ENCODE measurements around the gene CFP. TPM values are rescaled to one million over a fixed set of nuclear protein-coding genes. Genes with fewer than 3 reads are reported as not detected.

Gene CFP
- total RNA-seq, 1 experiment from 2014 or later: 0.34 TPM

DNA sequence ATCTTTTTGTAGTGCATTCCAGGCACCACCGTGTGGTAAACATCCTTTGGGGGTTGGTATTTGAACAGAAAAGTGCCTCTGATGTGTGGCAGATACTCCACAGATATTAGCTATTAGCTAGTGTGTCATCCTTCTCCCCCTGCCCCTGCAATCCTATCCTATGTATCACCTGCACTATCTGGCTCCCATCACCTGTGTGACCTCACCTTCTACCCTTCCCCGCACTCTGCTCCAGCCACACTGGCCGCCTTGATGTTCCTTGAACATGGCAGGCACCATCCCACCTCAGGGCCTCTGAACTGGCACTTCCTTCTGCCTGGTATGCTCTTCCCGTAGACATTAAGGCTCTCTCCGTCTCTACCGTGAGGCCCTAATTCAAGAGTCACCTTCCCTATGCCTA, 16.9 kb upstream of the CFP start:
- H3K36me3 ChIP-seq (ENCODE audit: control insufficient read depth, insufficient read depth, low read length): no peaks in the 10 kb centered on the region; the same call in 1 of the 2 replicates
- TF ChIP-seq, protein P1, sequence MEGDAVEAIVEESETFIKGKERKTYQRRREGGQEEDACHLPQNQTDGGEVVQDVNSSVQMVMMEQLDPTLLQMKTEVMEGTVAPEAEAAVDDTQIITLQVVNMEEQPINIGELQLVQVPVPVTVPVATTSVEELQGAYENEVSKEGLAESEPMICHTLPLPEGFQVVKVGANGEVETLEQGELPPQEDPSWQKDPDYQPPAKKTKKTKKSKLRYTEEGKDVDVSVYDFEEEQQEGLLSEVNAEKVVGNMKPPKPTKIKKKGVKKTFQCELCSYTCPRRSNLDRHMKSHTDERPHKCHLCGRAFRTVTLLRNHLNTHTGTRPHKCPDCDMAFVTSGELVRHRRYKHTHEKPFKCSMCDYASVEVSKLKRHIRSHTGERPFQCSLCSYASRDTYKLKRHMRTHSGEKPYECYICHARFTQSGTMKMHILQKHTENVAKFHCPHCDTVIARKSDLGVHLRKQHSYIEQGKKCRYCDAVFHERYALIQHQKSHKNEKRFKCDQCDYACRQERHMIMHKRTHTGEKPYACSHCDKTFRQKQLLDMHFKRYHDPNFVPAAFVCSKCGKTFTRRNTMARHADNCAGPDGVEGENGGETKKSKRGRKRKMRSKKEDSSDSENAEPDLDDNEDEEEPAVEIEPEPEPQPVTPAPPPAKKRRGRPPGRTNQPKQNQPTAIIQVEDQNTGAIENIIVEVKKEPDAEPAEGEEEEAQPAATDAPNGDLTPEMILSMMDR (IDR thresholded peaks at IDR 0.05; ENCODE audit: insufficient read depth in 1 of 2, low read depth in 1 of 2, low read length in 1 of 2, severe bottlenecking in 1 of 2, unreplicated experiment in 1 of 2): no peak
- H3K9me3 ChIP-seq: no peaks in the 10 kb centered on the region
- no peak overlapping the region for H3K4me3 Mint-ChIP-seq (ENCODE audit: unreplicated experiment)
- peak overlapping the region; percentile 37 for H3K27ac Mint-ChIP-seq (ENCODE audit: unreplicated experiment)
- H3K4me1 Mint-ChIP-seq (ENCODE audit: low read depth, unreplicated experiment): peaks cover 23% of the 10 kb centered on the region
- POLR2A ChIA-PET: no interaction called here
- no peak for DNase-seq
- H3K36me3 Mint-ChIP-seq (ENCODE audit: insufficient read depth, unreplicated experiment): peaks cover 28% of the 10 kb centered on the region
- H3K27me3 Mint-ChIP-seq (ENCODE audit: insufficient read depth, unreplicated experiment): no peaks in the 10 kb centered on the region
- no peaks in the 10 kb centered on the region for H3K27me3 ChIP-seq (replicated peaks; ENCODE audit: control insufficient read depth, insufficient read depth, low read length)
- H3K4me1 ChIP-seq: 0 out of 2 replicates have a peak, but pooled peaks cover 3% of the 10 kb centered on the region
- BruUV-seq (replicated peaks): no TSS peak
- no peak overlapping the region for H3K4me3 ChIP-seq (ENCODE audit: low read depth, low read length)
- no peaks in the 10 kb centered on the region for H3K9me3 Mint-ChIP-seq (ENCODE audit: unreplicated experiment)
- intact Hi-C loops (cut with micrococcal nuclease; ENCODE audit: unreplicated experiment): loop anchor here (10.0 kb wide), 1 partner anchor 452 kb away; the partner anchor contains the start of gene UBA1
- CTCF ChIA-PET: interaction anchor here (0.6 kb wide), 1 partner anchor 105 kb away, joined by 4 read pairs; no protein-coding TSS in a partner anchor

DNA sequence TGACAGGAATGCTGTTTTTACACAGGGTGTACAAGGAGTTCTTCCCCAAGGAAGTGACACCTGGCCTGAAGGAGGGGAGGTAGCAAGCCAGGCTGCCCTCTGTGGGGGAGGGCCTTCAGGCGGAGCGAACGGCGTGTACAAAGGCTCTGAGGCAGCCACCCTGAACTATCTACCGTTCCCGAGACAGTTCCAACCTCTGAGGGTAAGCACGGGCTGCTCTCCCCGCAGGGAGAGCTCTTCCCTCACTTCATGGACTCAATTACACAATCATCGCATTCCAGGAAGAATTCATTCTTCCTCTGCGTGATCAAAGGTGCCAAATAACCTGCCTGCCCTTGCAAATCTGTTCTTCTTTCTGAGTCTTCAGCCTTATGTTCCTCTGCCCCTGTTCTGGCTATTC, 15.8 kb upstream of the CFP start:
- H3K4me3 ChIP-seq (ENCODE audit: low read depth, low read length): no peak overlapping the region
- H3K27me3 ChIP-seq (replicated peaks; ENCODE audit: control insufficient read depth, insufficient read depth, low read length): no peaks in the 10 kb centered on the region
- POLR2A ChIA-PET: no interaction called here
- CTCF ChIA-PET: no interaction called here
- Mint-ChIP-seq H3K27me3 (ENCODE audit: insufficient read depth, unreplicated experiment) (no peaks in the 10 kb centered on the region), H3K36me3 (ENCODE audit: insufficient read depth, unreplicated experiment) (peaks cover 27% of the 10 kb centered on the region), H3K9me3 (ENCODE audit: unreplicated experiment) (no peaks in the 10 kb centered on the region), H3K4me1 (ENCODE audit: low read depth, unreplicated experiment) (peaks cover 14% of the 10 kb centered on the region), H3K4me3 (ENCODE audit: unreplicated experiment) (no peak overlapping the region), H3K27ac (ENCODE audit: unreplicated experiment) (no peak overlapping the region)
- DNase-seq: no peak
- H3K36me3 ChIP-seq (ENCODE audit: control insufficient read depth, insufficient read depth, low read length): no peaks in the 10 kb centered on the region; the same call in 1 of the 2 replicates
- no TSS peak for BruUV-seq (replicated peaks)
- no peaks in the 10 kb centered on the region for H3K4me1 ChIP-seq
- intact Hi-C loops (cut with micrococcal nuclease; ENCODE audit: unreplicated experiment): loop anchor here (10.0 kb wide), 1 partner anchor 451 kb away; the partner anchor contains the start of gene UBA1
- TF ChIP-seq, protein P1 (IDR thresholded peaks at IDR 0.05; ENCODE audit: insufficient read depth in 1 of 2, low read depth in 1 of 2, low read length in 1 of 2, severe bottlenecking in 1 of 2, unreplicated experiment in 1 of 2): no peak
- no peaks in the 10 kb centered on the region for H3K9me3 ChIP-seq

DNA sequence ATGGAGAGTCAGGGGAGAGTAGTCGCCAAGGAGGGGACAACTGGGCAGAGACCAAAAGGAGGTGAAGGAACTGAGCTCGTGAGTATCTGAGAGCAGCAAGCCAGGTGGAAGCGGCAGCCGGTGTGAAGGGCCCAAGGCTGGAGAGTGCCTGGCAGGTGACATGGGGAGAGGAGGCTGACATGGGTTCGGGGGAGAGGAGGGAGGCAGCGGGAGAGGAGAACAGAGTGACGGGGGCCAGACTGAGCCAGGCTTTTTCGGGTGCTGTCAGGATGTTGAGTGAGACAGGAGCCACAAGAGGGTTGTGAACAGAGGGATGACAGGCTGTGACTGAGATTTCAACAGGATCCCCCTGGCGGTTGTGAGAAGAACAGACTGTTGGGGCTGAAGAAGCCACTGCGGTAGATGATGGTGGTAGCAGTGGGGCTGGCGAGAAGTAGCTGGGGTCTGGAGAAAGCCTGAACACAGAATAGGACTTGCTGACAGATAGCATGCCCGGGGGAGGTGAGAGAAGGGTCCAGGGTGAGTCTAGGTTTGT, 14.9 kb upstream of the CFP start:
- Mint-ChIP-seq H3K27ac (ENCODE audit: unreplicated experiment) (no peak overlapping the region), H3K27me3 (ENCODE audit: insufficient read depth, unreplicated experiment) (no peaks in the 10 kb centered on the region), H3K4me1 (ENCODE audit: low read depth, unreplicated experiment) (peaks cover 13% of the 10 kb centered on the region), H3K9me3 (ENCODE audit: unreplicated experiment) (no peaks in the 10 kb centered on the region), H3K4me3 (ENCODE audit: unreplicated experiment) (no peak overlapping the region), H3K36me3 (ENCODE audit: insufficient read depth, unreplicated experiment) (peaks cover 34% of the 10 kb centered on the region)
- ChIA-PET CTCF (interaction anchor here (0.7 to 1.4 kb wide), 2 partner anchors 89 to 107 kb away, joined by 3 read pairs; no protein-coding TSS in a partner anchor), POLR2A (no interaction called here)
- Histone ChIP-seq H3K4me3 (ENCODE audit: low read depth, low read length) (no peak overlapping the region), H3K27me3 (replicated peaks; ENCODE audit: control insufficient read depth, insufficient read depth, low read length) (no peaks in the 10 kb centered on the region), H3K36me3 (ENCODE audit: control insufficient read depth, insufficient read depth, low read length) (no peaks in the 10 kb centered on the region; the same call in 1 of the 2 replicates), H3K9me3 (no peaks in the 10 kb centered on the region), H3K4me1 (no peaks in the 10 kb centered on the region)
- no TSS peak for BruUV-seq (replicated peaks)
- no peak for DNase-seq
- TF ChIP-seq, protein P1 (IDR thresholded peaks at IDR 0.05; ENCODE audit: insufficient read depth in 1 of 2, low read depth in 1 of 2, low read length in 1 of 2, severe bottlenecking in 1 of 2, unreplicated experiment in 1 of 2): no peak
- intact Hi-C loops (cut with micrococcal nuclease; ENCODE audit: unreplicated experiment): loop anchor here (1.0 to 10.0 kb wide), 3 partner anchors 82 to 450 kb away; partner anchors contain the start of gene UBA1
